Measurements from ENCODE around the gene TJAP1. TPM values are rescaled to one million over a fixed set of nuclear protein-coding genes. Genes with fewer than 3 reads are reported as not detected.
A peak's percentile ranks its signal among the peaks of the same experiment; 100 is the strongest.

TJAP1 gene, protein sequence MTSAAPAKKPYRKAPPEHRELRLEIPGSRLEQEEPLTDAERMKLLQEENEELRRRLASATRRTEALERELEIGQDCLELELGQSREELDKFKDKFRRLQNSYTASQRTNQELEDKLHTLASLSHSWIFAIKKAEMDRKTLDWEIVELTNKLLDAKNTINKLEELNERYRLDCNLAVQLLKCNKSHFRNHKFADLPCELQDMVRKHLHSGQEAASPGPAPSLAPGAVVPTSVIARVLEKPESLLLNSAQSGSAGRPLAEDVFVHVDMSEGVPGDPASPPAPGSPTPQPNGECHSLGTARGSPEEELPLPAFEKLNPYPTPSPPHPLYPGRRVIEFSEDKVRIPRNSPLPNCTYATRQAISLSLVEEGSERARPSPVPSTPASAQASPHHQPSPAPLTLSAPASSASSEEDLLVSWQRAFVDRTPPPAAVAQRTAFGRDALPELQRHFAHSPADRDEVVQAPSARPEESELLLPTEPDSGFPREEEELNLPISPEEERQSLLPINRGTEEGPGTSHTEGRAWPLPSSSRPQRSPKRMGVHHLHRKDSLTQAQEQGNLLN
- polyA plus RNA-seq (2013, experiment 1 of 2): 18.3 TPM
- 18.3 TPM for polyA plus RNA-seq (2013, experiment 2 of 2)

DNA sequence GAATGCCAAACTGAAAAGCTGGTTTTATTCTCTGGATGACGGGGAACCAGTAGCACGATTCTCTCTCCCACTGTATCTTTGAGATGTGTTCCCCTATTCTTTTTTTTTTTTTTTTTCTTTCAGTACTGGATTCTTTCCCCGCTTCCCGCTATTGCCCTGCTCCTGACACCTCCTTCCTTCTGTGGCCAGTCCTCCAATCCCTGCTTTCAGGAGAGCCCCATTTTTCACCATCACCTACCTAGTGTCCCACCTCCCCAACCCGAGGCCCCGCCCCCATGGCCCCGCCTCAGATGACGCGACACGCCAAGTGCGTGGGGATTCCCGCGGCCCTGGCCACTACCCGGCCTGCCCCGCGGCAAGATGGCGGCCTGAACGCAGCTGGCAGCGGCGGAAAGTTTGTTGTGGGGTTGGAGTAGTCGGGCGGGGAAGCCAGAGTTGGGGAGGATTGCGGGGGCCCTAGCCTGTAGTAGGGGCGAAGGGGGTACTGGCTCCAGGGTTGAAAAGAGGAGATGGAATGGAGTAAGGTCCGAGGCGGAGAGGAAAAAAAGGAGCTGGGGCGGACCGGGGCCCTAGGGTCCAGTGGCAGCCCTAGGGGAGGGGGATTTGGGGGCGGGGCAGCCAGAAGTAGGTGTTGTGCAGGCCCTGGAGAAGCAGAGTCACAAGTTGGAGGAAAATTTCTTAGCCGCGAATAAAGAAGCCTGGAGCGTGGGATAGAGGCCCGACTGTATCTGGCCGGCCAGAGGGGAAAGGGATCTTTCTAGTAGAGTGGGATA is at the start of gene TJAP1:
Gene TJAP1 (plus strand): TSS at position 336 of the 773 bp plus-strand sequence. CDS start 21,432 bp downstream, outside the sequence.
- Histone ChIP-seq H3K36me3 (ENCODE audit: control insufficient read depth in 1 of 2, insufficient read depth in 2 of 2, low read depth in 1 of 2, low read length in 2 of 2) (peaks cover 0 to 3% of the 10 kb centered on the region in 2 experiments), H2BK5ac (ENCODE audit: low read depth, low read length, poor library complexity, severe bottlenecking) (peak within 1 kb of the TSS; percentile 68), H3K9ac (ENCODE audit: low read length) (peak within 1 kb of the TSS; percentile 94), H3K27ac (ENCODE audit: low read length, poor library complexity, severe bottlenecking) (peak within 1 kb of the TSS; percentile 48), H3K4me1 (ENCODE audit: control insufficient read depth, insufficient read depth, low read depth, low read length) (peaks cover 6% of the 10 kb centered on the region), H3K9me3 (ENCODE audit: control insufficient read depth, low read length) (no peaks in the 10 kb centered on the region), H3K4me3 (ENCODE audit: insufficient read depth in 1 of 2, low read depth in 1 of 2, low read length in 2 of 2) (peak within 1 kb of the TSS; percentile 70 to 95), H4K91ac (ENCODE audit: low read length) (peak within 1 kb of the TSS; percentile 31), H3K18ac (ENCODE audit: low read depth in 1 of 2, low read length in 2 of 2) (peak within 1 kb of the TSS in 1 of 2 experiments; percentile 37), H2BK120ac (ENCODE audit: low read depth, low read length) (no peak within 1 kb of the TSS), H3K23ac (ENCODE audit: low read length in 2 of 2) (no peak within 1 kb of the TSS), H2AFZ (ENCODE audit: low read depth, low read length) (peak within 1 kb of the TSS; percentile 89), H3K4me2 (ENCODE audit: low read length, poor library complexity, severe bottlenecking) (peak within 1 kb of the TSS; percentile 85), H2BK12ac (ENCODE audit: low read length in 2 of 2) (no peak within 1 kb of the TSS), H3K4ac (ENCODE audit: low read depth in 1 of 2, low read length in 2 of 2) (peak within 1 kb of the TSS; percentile 11 to 13), H3K79me1 (replicated peaks; ENCODE audit: low read length, poor library complexity, severe bottlenecking) (peaks cover 30% of the 10 kb centered on the region), H4K8ac (ENCODE audit: low read length) (peak within 1 kb of the TSS; percentile 88), H3K27me3 (ENCODE audit: control insufficient read depth in 1 of 2, insufficient read depth in 1 of 2, low read length in 2 of 2) (peaks cover 0 to 3% of the 10 kb centered on the region in 2 experiments), H2BK15ac (ENCODE audit: low read depth, poor library complexity, severe bottlenecking) (no peak within 1 kb of the TSS), H2AK5ac (ENCODE audit: low read length, severe bottlenecking) (no peak within 1 kb of the TSS), H3K14ac (ENCODE audit: low read length in 2 of 2) (no peak within 1 kb of the TSS)
- 3% methylated on average over 33 of the region's 34 CpGs for WGBS
- DNase-seq: peak; percentile 91

DNA sequence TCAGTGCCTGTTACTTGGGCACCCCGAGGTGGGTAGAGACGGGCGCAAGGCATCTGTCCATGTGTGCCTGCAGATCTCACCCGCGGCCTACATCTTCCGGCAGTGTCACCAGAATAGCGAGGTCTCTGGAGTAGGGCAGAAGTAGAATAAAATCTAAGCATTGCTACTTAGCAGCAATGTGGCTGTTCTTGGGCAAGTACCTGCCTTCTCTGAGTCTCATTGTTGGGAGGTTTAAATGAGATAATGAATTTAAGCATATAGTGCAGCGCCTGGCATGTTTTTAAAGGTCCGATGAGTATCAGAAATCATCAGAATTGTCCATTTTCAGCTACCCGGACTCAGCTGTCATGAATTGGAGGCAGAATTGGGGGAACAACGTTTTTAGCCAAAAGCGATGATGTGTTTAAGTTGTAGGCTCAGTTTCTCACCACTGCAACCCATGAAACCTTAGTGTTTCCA is 49.2 kb upstream of the TJAP1 start:
- Histone ChIP-seq H2BK12ac (ENCODE audit: low read length in 2 of 2) (peak overlapping the region in 1 of 2 experiments; percentile 85), H3K36me3 (ENCODE audit: control insufficient read depth in 1 of 2, insufficient read depth in 2 of 2, low read depth in 1 of 2, low read length in 2 of 2) (peaks cover 16 to 17% of the 10 kb centered on the region in 2 experiments), H3K4ac (ENCODE audit: low read depth in 1 of 2, low read length in 2 of 2) (peak overlapping the region in 1 of 2 experiments; percentile 91), H3K9ac (ENCODE audit: low read length) (peak overlapping the region; percentile 93), H4K8ac (ENCODE audit: low read length) (peak overlapping the region; percentile 79), H3K4me1 (ENCODE audit: control insufficient read depth, insufficient read depth, low read depth, low read length) (peaks cover 8% of the 10 kb centered on the region), H3K79me1 (replicated peaks; ENCODE audit: low read length, poor library complexity, severe bottlenecking) (peaks cover 23% of the 10 kb centered on the region), H3K14ac (ENCODE audit: low read length in 2 of 2) (peak overlapping the region in 1 of 2 experiments; percentile 100), H2BK5ac (ENCODE audit: low read depth, low read length, poor library complexity, severe bottlenecking) (no peak overlapping the region), H2BK120ac (ENCODE audit: low read depth, low read length) (no peak overlapping the region), H3K18ac (ENCODE audit: low read depth in 1 of 2, low read length in 2 of 2) (peak overlapping the region; percentile 91 to 99), H3K9me3 (ENCODE audit: control insufficient read depth, low read length) (no peaks in the 10 kb centered on the region), H2BK15ac (ENCODE audit: low read depth, poor library complexity, severe bottlenecking) (no peak overlapping the region), H2AFZ (ENCODE audit: low read depth, low read length) (peak overlapping the region; percentile 97), H3K23ac (ENCODE audit: low read length in 2 of 2) (peak overlapping the region in 1 of 2 experiments; percentile 97), H2AK5ac (ENCODE audit: low read length, severe bottlenecking) (no peak overlapping the region), H3K4me3 (ENCODE audit: insufficient read depth in 1 of 2, low read depth in 1 of 2, low read length in 2 of 2) (peak overlapping the region; percentile 95), H3K27me3 (ENCODE audit: control insufficient read depth in 1 of 2, insufficient read depth in 1 of 2, low read length in 2 of 2) (no peaks in the 10 kb centered on the region), H4K91ac (ENCODE audit: low read length) (peak overlapping the region; percentile 92), H3K27ac (ENCODE audit: low read length, poor library complexity, severe bottlenecking) (peak overlapping the region; percentile 92), H3K4me2 (ENCODE audit: low read length, poor library complexity, severe bottlenecking) (peak overlapping the region; percentile 26)
- DNase-seq: no peak
- 22% methylated on average over 12 of the region's 12 CpGs for WGBS

DNA sequence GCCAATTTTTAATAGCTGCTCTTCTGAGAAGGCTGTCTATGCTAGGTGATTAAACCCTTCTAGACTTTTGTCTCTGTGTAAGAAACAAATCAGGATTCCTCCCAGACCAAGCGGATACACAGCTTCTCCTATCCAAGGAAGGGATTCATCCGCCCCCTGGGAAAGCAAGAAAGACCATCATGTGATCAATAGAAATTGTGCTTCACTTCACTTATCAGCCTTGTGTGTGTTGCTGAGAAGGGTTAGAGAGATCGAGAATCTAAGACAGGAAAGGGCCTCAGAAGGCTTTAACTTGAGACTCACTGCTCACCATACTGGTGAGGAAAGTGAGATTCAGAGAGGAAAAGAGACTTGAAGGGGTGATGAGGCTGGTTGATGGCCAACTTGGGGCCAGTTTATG is 48.5 kb upstream of the TJAP1 start:
- H3K4me1 ChIP-seq (ENCODE audit: control insufficient read depth, insufficient read depth, low read depth, low read length): peaks cover 8% of the 10 kb centered on the region
- peaks cover 22 to 24% of the 10 kb centered on the region in 2 experiments for H3K36me3 ChIP-seq (ENCODE audit: control insufficient read depth in 1 of 2, insufficient read depth in 2 of 2, low read depth in 1 of 2, low read length in 2 of 2)
- H2AFZ ChIP-seq (ENCODE audit: low read depth, low read length): no peak overlapping the region
- H3K27ac ChIP-seq (ENCODE audit: low read length, poor library complexity, severe bottlenecking): no peak overlapping the region
- H4K8ac ChIP-seq (ENCODE audit: low read length): no peak overlapping the region
- H3K9ac ChIP-seq (ENCODE audit: low read length): peak overlapping the region; percentile 93
- H3K4me3 ChIP-seq (ENCODE audit: insufficient read depth in 1 of 2, low read depth in 1 of 2, low read length in 2 of 2): peak overlapping the region in 1 of 2 experiments; percentile 95
- H3K14ac ChIP-seq (ENCODE audit: low read length in 2 of 2): no peak overlapping the region
- WGBS: 93% methylated on average over 2 of the region's 3 CpGs
- H4K91ac ChIP-seq (ENCODE audit: low read length): no peak overlapping the region
- H2BK15ac ChIP-seq (ENCODE audit: low read depth, poor library complexity, severe bottlenecking): no peak overlapping the region
- H2AK5ac ChIP-seq (ENCODE audit: low read length, severe bottlenecking): no peak overlapping the region
- H3K18ac ChIP-seq (ENCODE audit: low read depth in 1 of 2, low read length in 2 of 2): no peak overlapping the region
- peak; percentile 32 for DNase-seq
- H2BK120ac ChIP-seq (ENCODE audit: low read depth, low read length): no peak overlapping the region
- peaks cover 23% of the 10 kb centered on the region for H3K79me1 ChIP-seq (replicated peaks; ENCODE audit: low read length, poor library complexity, severe bottlenecking)
- no peak overlapping the region for H3K23ac ChIP-seq (ENCODE audit: low read length in 2 of 2)
- no peak overlapping the region for H2BK5ac ChIP-seq (ENCODE audit: low read depth, low read length, poor library complexity, severe bottlenecking)
- no peaks in the 10 kb centered on the region for H3K9me3 ChIP-seq (ENCODE audit: control insufficient read depth, low read length)
- H2BK12ac ChIP-seq (ENCODE audit: low read length in 2 of 2): no peak overlapping the region
- no peaks in the 10 kb centered on the region for H3K27me3 ChIP-seq (ENCODE audit: control insufficient read depth in 1 of 2, insufficient read depth in 1 of 2, low read length in 2 of 2)
- H3K4me2 ChIP-seq (ENCODE audit: low read length, poor library complexity, severe bottlenecking): no peak overlapping the region
- no peak overlapping the region for H3K4ac ChIP-seq (ENCODE audit: low read depth in 1 of 2, low read length in 2 of 2)

Measured in mesenchymal stem cell (in vitro differentiated cells and primary cell).